Fibroblast of villous mesenchyme (primary cell): Measurements from ENCODE around the gene RELL1. TPM values are rescaled to one million over a fixed set of nuclear protein-coding genes. Genes with fewer than 3 reads are reported as not detected.
A peak's percentile ranks its signal among the peaks of the same experiment; 100 is the strongest.

Experiments used
- DNase-seq: peaks from one replicate; pipeline ENCODE4 v3.0.0-alpha.2; 2010; ENCODE audit warnings: low read depth
- H3K4me3 ChIP-seq: 2 replicates; pipeline ENCODE4 v1.5.1; 2011; ENCODE audit warnings: low read depth, mild to moderate bottlenecking, low read length
- total RNA-seq: library from RNA; depleted of rRNA; stranded (reverse); fragments of >200 nt; gene quantifications from 2 replicates; pipeline ENCODE4 v1.2.3, GENCODE V29; 2012
- TF ChIP-seq, protein P1 (sequence below): IDR thresholded peaks from 2 replicates; pipeline ENCODE4 v1.5.1; 2012; ENCODE audit warnings: low read depth, mild to moderate bottlenecking, low read length; ENCODE audit not compliant: insufficient read depth

RELL1 gene
- total RNA-seq, 1 donor, result 66.5 TPM

DNA sequence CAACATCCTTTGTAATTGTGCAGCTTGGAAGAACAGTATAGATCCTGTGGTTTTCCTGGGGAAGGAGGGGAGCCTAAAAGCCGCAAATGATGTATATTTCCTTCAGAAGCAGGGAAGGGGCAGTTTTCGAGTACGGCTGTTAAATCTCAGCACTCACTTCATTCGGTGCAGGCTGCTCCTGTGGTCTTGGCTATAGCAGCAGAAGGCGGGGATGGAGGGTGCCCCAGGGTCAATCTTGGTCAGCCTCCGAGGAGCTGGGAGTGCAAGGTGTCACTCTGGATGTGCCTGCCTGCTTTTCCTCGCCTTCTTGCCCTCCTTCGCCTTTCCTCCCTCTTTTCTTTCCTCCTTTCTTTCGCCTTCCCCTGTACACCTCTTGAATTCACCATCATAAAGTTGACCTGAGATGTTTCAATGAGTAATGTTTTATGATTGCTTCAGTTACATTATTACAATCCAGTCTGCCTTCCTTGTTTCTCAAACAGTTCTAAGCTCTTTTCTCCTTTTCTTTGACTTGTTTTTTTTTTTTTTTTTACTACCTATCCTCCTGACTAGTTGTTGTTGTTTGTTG is 101.6 kb downstream of the RELL1 start:
- TF ChIP-seq, protein P1, sequence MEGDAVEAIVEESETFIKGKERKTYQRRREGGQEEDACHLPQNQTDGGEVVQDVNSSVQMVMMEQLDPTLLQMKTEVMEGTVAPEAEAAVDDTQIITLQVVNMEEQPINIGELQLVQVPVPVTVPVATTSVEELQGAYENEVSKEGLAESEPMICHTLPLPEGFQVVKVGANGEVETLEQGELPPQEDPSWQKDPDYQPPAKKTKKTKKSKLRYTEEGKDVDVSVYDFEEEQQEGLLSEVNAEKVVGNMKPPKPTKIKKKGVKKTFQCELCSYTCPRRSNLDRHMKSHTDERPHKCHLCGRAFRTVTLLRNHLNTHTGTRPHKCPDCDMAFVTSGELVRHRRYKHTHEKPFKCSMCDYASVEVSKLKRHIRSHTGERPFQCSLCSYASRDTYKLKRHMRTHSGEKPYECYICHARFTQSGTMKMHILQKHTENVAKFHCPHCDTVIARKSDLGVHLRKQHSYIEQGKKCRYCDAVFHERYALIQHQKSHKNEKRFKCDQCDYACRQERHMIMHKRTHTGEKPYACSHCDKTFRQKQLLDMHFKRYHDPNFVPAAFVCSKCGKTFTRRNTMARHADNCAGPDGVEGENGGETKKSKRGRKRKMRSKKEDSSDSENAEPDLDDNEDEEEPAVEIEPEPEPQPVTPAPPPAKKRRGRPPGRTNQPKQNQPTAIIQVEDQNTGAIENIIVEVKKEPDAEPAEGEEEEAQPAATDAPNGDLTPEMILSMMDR, result no peak
- H3K4me3 ChIP-seq, result no peak overlapping the region
- DNase-seq, result no peak

DNA sequence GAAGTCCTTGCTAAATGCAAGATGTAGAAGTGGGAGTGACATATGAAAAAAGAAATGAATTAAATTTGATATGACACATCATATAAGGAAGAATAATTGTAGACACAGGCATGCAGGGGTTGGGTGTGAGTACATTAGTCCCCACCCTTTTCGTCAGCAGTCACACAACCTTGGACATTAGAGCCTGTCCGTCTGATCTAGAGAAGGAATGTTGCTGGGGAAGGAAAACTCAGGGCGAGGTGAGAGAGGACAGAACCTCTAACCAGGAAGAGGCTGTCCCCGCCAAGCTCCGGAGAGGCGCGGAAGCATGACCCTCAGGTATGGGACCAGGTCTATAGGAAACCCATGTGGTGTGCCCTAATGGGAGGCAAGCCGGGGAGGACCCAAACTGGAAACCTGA is 102.1 kb downstream of the RELL1 start:
- H3K4me3 ChIP-seq, result no peak overlapping the region
- TF ChIP-seq, protein P1, result no peak
- no peak for DNase-seq

DNA sequence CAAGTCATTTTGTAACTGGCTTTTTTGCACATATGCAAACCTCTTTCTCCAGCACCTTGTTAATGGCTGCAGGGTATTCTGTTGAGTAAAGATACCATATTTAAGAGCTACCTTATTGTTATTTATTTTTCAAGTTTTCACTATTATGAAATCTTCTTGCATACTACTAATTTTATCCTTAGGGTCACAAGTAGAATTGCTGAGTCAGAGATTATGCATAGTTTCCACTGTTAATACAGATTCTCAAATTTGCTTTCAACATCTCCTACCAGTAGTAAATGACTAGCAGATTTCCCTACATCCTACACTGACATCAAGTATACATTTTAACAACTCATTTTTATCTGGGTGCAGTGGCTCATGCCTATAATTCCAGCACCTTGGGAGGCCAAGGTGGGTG is 112.6 kb downstream of the RELL1 start:
- no peak overlapping the region for H3K4me3 ChIP-seq
- TF ChIP-seq, protein P1, result no peak
- DNase-seq, result no peak

DNA sequence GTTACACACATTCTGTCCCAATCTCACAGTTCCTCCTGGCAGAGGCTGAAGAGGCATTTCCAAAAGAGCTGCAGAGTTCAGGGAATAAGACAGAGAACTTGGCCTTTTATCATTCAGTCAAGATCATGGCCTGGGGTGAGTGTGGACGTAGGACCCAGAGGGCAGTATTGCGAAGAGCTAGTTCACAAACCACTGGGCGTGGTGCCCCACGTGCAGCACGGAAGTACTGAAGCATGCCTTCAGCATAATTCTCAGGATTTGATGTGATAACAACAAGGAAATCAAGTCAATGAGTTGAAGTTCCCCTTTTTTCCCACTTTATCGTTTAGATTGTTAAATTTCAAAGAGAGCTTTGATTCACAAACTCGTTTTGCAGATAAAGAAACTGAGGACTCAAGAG is 117.7 kb downstream of the RELL1 start:
- no peak for DNase-seq
- TF ChIP-seq, protein P1, result no peak
- no peak overlapping the region for H3K4me3 ChIP-seq

DNA sequence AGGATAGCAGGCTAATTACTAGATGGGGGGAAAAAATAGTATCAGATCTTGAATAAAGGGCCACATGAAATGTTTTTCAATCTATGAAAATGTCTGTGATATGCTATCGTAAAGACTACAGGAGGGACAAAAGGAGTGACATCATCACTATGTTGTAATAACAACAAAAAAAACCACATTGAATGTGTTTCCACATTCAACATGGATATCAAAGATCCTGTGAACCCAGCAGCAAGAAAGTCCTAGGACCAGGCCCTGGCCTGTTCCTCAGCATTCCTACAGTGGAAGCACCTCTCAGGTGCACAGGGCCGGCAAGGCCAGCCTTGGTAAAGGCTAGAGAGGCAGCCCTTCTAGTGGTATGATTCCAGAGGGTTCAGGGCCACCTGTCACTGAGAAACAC is 118.3 kb downstream of the RELL1 start:
- no peak overlapping the region for H3K4me3 ChIP-seq
- DNase-seq, result peak; percentile 10
- TF ChIP-seq, protein P1, result no peak

DNA sequence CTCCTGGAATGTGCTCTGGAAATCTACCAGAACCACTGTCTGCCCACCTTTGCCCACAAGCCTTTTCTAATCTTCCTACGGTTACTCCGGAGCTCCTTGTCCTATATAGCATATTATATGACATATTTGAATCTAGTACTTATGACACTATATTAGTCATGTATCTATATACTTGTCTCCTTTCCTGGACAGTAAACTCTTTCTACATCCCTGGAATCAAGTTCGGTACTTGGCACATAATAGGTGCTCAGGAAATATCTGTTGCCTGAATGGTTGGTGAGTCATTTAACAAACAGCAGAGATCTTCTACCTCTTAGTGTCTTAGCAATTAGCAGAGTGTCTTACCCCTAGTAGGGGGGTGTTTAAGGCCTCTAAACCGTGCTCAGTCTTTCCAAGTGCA is 123.6 kb downstream of the RELL1 start:
- TF ChIP-seq, protein P1, result no peak
- no peak overlapping the region for H3K4me3 ChIP-seq
- no peak for DNase-seq

DNA sequence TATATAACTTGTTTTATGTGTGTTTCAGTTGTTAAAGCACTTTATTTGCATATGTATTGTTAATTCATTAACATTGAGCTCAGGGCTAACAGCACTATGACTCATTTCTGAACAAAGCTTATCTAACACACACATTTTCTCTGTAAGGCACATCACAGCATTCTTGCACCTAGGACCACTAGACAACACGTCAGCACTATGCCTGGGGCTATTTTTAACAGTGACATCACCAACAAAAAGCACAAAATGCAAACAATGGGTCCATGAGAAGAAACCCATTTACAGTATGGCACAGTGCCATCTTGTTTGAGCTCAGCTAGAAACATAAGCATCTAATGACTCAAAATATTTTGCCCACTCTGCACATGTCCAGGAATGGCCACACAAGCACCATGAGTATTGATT is 124.4 kb downstream of the RELL1 start:
- TF ChIP-seq, protein P1, result no peak
- no peak for DNase-seq
- no peak overlapping the region for H3K4me3 ChIP-seq
